Activated CD8-positive, alpha-beta memory T cell treated with anti-CD3 and anti-CD28 coated beads for 24 hours (primary cell): Measurements from ENCODE around the gene CNTNAP1.

Source experiments
- DNase-seq: peaks from one replicate; pipeline ENCODE4 v3.0.0-alpha.2; 2020

CNTNAP1 gene

DNA sequence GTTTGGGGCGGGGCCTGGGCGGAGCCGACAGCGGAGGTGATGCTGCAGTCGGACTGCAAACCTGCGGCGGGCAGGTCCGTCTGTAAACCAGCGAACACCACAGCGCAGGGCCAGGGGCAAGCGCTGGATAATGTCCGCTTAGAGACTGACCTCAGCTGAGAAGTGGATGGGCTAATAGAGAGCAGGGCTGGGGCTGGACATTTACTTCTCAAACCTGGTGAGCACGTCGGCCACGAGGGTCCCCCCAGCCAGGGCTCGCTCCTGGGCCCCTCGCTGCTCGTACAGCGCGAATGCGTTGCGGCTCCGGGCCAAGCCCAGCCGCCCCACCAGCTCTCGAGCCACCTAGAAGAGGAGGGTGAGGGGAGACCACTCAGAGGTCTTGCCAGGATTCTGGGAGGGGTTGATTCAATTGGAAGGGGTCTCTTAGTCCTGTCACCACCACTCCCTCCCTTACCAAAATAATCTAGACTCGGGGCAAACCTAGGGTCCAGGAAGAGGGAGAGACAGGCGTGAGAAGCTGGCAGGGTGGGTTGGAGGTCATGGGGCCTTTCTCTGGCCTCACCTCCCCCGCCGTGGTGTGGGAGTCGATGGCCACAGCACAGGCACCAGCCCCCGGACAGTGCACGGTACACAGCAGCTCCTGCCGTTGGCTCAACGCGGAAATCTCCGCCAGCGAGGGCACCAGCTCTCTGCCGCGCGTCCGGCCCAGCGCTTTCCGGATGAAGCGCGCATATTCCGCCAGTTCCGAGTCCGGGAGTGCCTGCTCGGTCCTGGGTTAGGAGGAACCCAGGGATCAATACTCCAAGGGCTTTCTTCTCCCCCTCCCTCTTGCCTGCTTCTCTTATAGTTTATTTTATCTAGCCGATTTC lies 11.3 kb upstream of the CNTNAP1 start:
- DNase-seq: no peak

DNA sequence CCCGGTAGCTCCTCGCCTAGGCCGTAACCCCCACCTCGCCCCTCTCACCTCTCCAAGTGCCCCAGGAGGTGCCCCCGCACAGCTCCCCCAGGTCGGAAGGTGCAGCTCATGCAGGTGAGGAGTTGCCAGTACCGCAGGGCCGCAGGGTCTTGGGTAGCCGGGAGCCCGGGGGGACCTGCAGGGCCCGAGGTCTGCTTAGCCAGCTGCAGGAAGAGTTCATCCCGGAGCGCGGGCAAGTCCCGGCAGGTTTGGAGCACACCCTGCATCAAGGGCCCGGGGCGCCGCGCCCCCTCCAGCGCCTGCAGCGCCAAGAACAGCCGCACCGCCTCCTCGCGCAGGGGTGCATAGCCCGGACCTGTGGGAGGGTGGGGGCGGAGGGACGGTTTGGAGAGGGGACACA lies 10.3 kb upstream of the CNTNAP1 start:
- DNase-seq: no peak

DNA sequence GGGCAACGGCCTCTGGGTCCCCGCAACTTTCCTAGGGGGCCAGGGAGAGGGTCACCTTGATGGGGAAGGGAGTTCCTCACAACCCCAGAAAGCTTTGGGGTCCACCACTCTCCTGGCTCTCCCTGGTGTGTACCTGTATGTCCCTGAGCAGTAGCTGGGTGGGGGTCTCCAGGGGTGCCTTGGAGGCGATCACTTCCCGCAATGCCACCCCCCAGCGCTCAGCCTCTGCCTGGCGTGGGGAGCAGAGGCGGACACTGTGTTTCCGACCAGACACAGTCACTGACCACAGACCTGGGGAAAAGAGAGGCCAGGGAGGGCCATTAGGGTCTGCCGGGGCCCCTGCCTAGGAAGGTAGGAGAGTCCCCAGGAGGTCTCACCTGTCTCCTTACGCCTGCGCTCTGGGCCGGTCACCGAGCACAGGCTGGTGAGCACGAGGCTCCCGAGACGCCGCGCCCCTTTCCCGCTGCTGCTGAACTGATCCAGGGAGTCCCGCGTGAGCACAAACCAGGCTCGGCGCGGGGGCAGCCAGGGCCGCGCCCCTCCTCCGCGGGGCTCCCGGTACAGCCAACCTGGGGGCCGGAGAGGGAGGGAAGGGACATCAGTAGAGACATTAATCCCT lies 9.0 kb upstream of the CNTNAP1 start:
- no peak for DNase-seq

DNA sequence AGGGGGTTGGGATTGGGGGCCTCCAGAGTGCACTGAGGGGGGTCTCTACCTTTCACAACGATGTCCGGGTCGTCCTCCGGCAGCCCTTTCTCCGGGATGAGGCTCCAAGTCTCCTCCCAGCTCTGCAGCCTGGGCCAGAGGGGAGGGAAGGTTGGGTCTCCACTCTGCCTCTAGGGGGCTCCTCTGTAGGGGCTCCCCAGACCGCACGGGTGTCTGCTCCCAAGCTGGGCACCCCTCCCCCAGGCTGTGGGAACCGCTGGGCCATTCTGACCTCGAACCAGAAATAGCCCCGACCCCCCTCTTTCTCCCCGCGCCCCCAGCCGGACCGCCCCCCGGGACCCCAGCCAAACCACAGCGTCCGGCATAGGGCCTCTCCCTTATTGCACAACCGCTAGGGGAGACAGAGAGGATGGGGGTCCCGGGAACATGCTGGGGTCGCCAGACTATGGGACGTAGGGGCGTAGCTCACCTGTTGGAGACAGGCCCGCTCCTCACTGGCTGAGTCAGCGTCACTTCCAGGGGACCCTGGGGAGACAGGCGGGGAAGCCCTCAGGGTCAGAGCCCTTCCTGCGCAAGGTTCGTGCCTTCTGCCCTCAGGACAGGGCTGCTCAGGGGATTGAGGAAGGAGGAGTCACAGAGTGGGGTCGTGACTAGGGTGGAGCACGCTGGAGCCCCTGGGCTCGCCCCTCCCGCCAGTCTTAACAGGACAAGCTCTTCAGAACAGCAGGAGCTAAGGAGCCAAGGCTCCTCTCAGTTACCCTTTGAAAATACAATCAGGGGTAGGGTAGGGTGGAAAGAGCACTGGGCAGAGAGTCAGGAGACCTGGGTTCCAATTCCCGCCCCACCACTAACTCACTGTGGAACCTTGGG lies 8.2 kb upstream of the CNTNAP1 start:
- no peak for DNase-seq

DNA sequence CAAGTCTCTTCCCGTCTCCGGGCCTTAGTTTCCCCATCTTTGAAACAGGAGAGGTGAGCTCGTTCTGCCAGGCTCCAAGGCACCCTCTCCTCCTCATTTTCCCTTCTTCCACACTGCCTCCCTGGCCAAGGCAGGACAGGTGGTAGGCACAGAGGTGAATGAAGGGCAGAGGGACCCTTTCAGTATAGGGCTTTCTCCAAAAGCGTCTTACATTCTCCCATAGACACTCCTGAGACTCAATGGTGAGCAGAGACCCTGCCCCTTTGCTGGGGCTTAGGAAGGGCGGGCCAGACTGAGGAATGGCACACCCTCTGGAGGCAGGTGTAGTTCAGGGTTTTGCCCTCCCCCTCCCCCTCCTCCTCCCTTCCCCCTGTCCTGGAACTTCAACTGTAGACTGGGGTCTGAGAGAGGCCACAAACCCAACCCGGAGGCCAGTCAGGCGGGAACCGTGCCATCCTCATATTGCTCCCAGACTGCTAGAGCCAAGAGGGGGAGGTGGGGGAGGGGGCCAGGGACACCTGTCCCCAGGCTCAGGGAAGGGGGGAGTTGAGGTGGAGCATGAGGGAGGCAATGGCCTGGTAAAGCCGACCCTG lies 7.5 kb upstream of the CNTNAP1 start:
- no peak for DNase-seq

DNA sequence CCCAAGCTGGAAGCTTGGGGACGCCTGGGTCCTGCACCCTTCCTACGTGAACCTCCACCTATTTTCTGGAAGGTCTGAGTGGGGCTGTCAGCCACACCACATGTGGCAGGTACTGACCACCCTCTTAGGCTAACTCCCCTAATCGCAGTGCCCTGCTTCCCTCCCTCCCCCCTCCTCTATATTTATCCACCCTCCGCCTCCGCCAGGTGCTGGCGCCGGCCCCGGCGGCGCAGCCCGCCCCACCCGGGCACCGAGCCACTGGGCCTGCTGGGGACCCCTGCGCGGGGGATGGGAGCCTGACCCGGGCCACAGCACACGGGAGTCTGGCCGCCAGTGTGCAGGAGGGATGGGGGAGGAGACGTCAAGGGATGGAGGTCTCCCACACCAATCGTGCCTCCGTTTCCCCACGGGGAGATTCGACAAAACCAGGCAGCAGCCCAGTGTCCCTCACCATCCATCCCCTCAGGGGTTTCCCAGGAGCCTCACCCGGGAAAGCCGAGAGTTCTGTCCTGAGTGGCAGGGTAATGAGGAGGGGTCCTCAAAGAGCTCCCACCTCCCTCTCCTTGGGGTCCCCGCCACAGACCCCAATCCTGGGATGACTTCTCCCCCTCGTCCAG lies 6.9 kb upstream of the CNTNAP1 start:
- no peak for DNase-seq

DNA sequence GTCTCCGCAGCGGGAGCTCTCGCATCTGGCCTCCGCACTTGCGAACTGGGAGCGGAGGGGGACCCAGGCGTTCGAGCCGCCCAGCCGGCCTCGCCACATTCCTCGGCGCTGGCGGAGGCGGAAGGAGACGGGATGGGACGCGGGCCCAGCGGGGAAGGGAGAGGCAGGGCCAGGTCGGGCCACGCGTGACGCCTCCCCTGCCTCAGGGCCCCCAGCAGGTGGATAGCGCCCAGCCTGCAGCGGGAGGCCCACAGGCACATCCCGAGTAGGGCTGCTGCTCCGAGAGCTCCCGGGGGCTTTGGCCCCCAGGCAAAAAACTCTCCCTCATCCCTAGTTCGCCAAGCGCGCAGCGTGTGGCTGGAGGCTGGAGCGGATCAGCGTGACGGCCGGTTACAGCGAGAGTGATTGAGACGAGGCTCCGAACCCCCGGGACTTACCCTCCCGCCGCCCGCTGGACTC lies 6.3 kb upstream of the CNTNAP1 start:
- no peak for DNase-seq

DNA sequence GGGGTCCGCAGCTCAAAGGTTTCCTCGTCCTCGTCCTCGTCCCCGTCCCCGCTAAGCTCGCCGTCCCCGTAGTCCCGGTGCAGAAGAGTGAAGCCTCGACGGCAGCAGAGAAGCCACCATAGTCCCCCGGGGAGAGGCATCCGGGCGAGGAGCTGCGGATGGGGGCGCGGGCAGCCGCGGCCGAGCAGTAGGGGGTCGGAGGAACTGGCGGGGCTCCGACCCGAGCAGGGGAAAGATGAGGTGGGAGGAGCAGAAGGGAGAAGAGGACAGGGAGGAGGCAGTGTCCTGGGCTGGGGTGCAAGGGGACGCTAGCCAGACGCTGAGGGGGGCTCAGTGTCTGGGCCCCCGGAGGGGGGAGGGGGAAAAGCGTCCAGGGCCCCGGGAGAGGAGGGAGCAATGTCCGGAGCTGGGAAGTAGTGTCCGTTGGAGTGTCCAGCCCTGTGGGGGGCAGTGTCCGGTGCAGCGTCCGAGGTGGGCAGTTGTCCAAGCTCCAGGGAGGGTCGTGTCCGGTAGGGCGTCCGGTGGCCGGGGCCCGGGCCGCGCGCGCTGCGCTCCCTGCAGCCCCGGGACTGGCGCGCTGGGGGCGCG lies 5.8 kb upstream of the CNTNAP1 start, which contains the start of gene PLEKHH3:
Gene PLEKHH3, minus strand, starts transcription at position 571 of the 588 bp plus-strand sequence. Its CDS starts 431 bp downstream, at position 140.
- DNase-seq: peak; percentile 72

DNA sequence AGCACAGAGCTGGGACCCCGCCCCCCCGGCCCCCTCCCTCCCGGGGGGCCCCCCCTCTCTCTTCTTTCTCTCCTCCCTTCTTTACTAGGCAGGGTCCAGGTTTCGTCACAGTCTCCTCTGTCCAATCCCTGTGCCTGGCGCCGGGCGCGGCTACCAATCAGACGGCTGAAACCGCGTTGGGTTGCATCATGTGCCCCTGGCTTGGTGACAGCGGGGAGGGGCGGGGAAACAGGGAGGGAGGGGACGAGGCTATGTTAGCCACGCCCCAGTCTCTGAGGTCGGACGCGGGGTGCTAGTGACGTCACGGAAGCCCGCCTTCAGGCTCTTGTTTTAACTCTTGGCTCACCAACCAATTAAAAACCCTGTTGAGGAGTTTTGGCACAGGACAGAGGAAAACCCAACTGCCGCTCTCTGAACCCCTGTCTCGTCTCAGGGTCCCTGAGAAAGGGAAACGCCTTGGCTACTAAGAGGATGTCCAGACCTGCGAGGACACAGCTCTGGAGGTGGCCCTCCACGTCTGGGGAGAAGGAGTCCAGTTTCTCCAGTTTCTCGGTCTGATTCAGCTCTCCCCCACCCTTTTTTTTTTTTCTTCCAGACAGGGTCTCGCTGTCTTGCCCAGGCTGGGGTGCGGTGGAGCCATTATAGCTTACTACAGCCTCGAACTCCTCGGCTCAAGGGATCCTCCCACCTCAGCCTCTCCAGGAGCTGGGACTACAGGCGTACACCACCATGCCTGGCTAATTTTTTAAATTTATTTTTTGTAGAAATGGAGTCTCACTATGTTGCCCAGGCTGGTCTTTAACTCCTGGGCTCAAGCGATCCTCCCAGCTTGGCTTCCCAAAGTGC lies 5.1 kb upstream of the CNTNAP1 start:
- peak; percentile 98 for DNase-seq

DNA sequence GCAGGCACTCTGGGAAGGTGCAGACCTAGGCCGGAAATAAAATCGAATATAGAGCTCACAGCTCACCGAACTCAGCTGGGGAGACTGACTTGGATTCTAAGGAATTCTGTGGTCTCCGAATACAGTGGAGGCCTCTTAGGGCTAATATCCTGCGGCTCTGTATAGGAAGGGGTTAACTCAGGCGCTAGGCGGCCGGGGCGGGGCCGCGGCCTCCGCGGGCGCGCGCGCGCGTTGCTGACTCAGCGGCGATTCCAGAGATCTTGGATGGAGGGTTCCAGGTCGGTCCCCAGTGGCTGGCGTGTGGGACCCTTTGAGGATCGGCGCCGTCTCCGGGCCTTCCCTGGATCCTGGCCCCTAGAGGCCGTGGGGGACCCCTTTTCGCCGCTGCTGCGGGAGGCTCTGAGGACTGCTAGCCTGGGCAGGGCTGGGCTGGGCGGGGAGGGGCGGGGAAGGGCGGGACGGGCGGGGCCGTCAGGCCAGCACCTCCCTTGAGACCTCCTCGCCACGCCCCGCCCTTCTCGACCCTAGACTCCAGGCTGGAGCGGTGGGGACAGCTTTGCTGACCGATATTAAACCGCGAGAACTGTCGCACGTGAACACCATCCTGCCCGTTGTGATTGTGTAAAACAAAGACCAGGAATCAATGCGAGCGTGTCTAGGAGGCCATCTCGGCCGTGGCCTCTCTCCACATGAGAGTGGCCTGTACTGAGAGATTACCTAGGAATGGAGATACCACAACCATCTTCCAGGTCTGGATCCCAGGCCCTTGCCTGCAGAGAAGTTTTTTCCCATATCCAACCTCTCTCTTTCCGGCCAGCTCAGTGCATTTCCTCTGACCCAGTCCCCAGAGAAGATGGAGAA lies 4.2 kb upstream of the CNTNAP1 start:
- DNase-seq: peak; percentile 94

DNA sequence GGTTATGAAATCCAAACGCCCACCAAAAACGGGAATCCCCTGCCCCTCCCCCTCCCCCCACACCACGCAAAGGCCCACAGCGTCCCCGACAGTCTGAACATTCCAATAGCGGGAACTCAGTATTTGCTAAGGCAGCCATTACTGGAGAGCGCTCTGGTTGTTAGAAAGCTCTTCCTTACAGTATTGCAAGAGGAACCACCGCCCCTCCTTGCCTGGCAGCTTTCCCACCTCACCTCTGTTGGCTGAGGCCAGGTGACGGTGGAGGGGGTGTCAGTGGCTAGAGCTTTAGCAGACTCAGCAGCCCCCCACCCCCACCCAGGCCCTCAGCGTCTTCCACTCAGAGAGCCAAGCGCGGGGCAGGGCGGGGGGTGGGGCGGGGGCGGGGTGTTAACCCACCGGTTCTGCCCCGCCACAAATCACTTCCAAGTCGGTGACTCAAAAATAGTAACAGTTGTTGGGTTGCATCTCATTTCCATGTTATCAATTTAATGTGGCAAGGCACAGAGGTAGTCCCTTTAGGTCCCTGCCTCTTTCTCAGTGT lies 3.3 kb upstream of the CNTNAP1 start:
- peak; percentile 83 for DNase-seq

DNA sequence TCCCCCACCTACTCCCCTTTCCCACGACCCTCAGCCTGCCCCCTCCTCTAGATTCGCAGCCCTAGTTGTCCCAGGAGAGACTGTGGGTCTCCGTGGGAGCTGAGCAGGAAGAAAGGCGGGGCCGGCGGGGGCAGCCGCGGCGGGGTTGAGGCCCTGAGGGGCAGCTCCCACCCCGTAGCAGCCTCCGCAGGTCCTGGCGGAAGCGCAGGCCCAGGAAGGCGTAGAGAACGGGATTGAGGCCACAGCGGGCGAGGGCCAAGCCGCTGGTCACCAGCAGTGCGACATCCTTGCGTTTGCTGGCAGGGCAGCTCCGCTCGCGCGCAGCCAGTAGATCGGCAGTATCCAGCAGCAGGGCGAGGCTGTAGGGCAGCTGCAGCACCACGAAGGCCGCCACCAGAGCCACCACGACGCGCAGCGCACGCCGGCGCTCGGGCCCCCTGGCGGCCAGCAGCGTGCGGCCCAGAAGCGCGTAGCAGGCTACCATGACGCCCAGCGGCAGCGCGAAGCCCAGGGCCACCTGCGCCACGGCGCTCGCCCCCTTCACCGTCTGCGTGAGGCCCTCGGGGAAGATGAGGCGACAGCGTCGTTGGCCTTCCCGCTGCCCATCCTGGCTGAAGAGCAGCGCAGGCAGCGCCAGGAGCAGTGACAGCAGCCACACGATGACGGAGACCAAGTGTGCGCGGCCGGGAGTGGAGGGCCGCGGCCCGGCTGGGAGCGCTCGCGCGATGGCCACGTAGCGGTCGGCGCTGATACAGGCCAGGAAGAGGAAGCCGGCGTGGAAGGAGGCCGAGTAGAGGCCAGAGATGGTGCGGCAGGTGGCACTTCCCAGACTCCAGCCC lies 2.6 kb upstream of the CNTNAP1 start:
- DNase-seq: peak; percentile 86

DNA sequence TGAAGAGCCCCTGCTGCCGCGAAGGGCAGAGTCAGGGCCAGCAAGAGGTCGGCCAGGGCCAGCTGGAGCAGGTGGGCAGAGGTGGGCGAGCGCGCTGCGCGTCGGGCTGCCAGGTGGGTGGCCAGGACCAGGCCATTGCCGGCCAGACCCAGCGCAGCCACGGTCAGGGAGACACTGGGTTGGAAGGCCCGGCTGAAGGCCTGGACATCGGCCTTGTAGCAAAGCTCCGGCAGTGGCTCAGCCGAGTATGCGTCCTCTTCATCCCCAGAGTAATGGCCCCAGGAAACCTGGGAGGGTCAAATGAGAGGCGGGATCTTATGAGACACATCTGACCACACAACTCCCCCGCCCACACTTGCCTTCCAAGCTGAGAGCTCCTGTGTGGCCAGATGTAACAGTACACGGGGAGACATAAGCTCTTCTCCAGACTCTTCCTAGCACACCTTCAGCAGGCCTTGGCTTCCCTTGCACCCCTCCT lies 2.0 kb upstream of the CNTNAP1 start:
- DNase-seq: no peak

DNA sequence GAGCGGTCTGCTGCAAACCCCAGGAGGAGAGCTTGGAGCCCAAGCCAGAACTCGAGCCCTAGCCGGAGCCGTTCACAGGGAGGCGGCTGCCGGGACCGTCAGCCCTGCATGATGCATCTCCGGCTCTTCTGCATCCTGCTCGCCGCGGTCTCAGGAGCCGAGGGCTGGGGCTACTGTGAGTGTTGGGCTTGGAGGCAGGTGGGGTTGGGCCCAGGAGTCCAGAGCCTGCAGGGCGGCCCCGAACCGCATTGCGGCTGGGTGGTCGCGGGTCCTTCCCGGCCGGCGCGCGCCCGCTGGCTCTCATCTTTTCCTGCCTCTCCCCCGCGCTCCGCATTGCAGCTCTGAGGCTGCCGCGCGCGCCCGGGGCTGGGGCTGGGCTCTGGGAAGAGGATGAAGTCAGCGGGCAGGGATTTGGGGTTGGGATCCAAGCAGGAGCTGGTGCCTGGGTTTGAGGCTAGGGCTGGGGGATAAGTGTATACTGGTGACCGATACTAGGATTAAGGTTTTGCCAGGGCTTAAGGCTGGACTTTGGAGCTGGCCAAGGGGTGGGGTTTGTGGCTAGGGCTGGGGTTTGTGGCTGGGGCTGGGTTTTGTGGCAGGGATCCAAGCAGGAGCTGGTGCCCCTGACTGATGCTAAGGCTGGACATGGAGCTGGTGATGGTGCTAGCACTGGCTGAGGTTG lies 532 bp downstream of the CNTNAP1 start:
- DNase-seq: no peak

DNA sequence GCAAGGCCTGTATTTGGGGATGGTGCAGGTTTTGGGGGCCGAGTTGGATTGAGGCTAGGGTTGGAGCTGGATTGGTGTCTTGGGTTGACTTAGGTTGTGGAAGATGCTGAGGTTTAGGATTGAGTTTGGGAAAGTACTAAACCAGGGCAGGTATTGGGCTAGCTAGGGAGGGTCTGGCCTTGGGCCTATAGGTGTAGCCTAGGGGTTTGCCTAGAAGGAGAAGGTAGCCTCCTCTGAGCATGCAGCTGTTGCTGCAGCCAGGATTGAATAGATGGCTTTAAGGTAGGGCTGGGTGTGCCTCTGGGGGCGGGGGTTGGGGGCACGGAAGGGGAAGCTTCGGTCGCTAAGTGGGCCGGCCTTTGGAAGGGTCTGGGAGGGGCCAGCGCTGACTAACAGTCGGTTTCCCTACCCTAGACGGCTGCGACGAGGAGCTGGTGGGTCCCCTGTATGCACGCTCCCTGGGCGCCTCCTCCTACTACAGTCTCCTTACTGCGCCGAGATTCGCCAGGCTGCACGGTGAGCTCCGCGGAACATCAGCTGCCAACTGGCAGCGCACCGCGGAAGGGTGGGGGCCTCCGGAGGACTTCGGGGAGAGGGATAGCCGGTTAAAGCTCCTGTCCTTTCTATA lies 1.2 kb downstream of the CNTNAP1 start:
- DNase-seq: no peak

DNA sequence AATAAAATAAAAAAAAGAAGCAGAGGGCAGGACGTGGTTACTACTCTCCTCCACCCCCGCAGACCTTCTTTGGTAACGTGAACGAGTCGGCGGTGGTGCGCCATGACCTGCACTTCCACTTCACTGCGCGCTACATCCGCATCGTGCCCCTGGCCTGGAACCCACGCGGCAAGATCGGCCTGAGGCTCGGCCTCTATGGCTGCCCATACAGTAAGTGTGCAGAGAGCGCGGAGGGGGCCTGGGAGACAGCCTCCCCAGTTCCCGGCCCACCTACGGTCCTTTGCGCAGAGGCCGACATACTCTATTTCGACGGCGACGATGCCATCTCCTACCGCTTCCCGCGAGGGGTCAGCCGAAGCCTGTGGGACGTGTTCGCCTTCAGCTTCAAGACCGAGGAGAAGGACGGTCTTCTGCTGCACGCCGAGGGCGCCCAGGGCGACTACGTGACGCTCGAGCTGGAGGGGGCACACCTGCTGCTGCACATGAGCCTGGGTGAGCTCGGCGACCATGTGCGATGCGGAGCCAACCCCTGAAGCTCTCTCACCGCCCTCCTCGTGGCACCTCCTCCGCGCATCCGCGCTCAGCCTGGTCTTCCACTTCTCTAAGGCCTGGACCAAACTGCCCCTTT lies 2.7 kb downstream of the CNTNAP1 start:
- DNase-seq: no peak

DNA sequence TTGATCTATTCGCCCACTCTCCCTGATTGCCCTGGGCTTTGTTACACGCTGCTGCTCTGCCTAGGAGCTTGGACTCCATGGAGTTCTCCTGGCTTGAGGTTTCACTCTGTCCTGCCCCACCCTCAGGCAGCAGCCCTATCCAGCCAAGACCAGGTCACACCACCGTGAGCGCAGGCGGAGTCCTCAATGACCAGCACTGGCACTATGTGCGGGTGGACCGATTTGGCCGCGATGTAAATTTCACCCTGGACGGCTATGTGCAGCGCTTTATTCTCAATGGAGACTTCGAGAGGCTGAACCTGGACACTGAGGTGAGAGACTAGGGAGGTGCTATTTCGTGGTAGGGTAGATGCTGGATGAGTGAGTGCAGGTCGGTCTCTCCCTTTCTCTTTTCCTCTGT lies 3.5 kb downstream of the CNTNAP1 start:
- no peak for DNase-seq
